Kidney glomerular epithelial cell (primary cell): Measurements from ENCODE around the gene MRPL51.

Experiments used
- DNase-seq: peaks from one replicate; lab custom pipeline; 2025; lab: John Stamatoyannopoulos, UW

MRPL51 gene

GRCh38 chr12:6492838-6493496 is at the start of gene MRPL51:
MRPL51 (minus strand) TSS chr12:6493262; CDS start chr12:6493136, 126 bp downstream.
- DNase-seq = peak; percentile 89

DNA sequence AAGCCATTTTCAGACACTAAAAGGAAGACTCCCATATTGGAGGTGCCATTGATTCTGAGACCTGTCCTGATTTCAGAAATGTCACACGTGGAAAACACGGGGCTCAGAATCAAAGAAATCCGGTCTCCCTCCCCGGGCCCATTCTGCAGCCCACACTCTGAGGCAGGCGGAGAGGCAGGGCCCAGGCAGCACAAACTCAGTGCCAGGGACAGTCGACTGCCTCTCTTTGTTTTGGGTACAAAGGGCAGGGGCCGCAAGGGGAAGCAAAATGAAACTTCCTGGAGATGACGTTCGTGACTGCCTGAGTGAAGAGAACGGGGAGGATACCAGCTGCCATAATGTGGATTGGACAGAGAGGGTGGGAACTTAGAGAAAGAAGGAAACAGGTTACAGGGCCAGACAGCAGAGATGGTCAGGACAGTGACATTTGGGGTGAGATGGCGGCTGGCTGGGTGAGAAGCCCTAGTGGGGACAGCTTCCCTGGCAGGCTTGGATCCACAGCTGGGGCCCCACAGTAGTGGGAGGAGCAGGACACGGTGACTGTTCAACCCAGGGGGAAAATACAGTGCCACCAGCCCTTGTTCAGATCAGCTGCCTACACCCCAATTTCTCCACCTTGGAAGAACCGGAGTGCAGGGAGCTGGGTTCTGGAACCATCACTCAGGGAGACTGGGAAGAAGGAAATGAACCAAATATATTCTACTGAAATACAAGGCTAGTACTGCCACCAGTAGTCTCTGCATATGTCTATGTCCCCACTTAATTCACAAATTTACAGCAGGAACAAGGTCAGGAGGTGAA is 49.3 kb upstream of the MRPL51 start:
- DNase-seq = no peak

DNA sequence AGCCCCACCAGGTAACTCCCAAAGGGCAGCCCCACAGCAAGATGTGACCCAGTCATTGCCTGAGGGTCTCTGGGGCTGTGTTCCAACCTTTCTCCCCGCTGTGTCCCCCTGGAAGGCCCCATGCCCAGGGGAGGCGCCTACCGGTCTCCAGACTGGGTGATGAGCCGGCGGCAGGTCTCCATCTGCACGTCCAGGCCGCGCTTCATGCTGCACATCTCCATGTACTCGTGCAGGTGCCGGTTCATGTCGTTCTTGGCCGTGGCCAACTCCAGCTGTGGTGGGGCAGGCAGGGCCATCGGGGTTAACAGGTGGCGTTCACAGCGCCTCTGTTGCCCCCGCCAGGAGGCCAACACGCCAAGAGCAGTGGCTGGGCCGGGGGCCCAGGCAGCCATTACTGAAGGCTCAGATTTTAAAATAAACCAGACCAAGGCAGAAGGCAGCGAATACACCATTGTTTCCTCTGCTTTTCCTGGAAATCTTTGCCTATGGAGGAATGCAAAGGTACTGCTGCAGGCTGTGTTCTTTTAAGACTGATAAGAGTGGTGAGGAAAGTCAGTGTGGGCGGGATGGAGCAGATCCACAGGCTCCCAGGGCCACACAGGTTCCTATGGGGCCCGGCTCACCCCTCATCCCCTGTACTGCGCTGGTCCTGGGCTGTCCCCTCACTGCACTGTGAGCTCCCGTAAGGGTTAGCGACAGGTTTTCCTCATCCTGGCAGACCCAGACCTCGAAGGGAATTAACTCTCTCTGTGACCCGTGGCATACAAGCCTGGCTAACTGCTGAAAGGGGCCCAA is 48.5 kb upstream of the MRPL51 start:
- no peak for DNase-seq

- DNase-seq = peak; percentile 80
Measured at GRCh38 chr12:6540181-6540877, 47.3 kb upstream of the MRPL51 start.

DNA sequence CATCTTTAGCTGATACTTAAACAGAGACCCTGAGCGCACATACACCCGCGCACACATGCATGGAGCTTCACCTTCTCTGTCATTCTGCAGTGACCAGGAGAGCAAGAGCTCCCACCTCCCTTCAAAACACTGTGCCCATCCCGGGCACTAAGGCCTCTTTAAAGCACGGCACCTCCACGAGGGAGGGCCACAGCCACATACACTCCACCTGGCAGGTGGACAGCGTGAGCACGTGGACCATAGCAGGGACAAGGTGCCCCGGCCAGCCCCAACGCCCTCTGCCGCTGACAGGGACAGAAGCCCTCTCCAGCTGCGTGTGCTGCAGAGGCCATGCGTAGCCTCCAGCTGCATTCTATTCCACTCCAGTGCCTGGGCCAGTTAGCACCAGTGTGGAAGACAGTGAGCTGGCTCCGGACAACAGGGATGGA is 46.7 kb upstream of the MRPL51 start:
- DNase-seq = no peak

- DNase-seq = no peak
Measured at GRCh38 chr12:6539314-6539682, 46.2 kb upstream of the MRPL51 start.

GRCh38 chr12:6538420-6539313 is 45.6 kb upstream of the MRPL51 start:
- DNase-seq = peak; percentile 18

DNA sequence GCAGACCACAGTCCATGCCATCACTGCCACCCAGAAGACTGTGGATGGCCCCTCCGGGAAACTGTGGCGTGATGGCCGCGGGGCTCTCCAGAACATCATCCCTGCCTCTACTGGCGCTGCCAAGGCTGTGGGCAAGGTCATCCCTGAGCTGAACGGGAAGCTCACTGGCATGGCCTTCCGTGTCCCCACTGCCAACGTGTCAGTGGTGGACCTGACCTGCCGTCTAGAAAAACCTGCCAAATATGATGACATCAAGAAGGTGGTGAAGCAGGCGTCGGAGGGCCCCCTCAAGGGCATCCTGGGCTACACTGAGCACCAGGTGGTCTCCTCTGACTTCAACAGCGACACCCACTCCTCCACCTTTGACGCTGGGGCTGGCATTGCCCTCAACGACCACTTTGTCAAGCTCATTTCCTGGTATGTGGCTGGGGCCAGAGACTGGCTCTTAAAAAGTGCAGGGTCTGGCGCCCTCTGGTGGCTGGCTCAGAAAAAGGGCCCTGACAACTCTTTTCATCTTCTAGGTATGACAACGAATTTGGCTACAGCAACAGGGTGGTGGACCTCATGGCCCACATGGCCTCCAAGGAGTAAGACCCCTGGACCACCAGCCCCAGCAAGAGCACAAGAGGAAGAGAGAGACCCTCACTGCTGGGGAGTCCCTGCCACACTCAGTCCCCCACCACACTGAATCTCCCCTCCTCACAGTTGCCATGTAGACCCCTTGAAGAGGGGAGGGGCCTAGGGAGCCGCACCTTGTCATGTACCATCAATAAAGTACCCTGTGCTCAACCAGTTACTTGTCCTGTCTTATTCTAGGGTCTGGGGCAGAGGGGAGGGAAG is 44.7 kb upstream of the MRPL51 start:
- peak; percentile 37 for DNase-seq

DNA sequence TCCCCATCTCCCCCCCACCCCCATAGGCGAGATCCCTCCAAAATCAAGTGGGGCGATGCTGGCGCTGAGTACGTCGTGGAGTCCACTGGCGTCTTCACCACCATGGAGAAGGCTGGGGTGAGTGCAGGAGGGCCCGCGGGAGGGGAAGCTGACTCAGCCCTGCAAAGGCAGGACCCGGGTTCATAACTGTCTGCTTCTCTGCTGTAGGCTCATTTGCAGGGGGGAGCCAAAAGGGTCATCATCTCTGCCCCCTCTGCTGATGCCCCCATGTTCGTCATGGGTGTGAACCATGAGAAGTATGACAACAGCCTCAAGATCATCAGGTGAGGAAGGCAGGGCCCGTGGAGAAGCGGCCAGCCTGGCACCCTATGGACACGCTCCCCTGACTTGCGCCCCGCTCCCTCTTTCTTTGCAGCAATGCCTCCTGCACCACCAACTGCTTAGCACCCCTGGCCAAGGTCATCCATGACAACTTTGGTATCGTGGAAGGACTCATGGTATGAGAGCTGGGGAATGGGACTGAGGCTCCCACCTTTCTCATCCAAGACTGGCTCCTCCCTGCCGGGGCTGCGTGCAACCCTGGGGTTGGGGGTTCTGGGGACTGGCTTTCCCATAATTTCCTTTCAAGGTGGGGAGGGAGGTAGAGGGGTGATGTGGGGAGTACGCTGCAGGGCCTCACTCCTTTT is 44.0 kb upstream of the MRPL51 start:
- no peak for DNase-seq

- DNase-seq = no peak
Measured at GRCh38 chr12:6535960-6536847, 43.1 kb upstream of the MRPL51 start.

DNA sequence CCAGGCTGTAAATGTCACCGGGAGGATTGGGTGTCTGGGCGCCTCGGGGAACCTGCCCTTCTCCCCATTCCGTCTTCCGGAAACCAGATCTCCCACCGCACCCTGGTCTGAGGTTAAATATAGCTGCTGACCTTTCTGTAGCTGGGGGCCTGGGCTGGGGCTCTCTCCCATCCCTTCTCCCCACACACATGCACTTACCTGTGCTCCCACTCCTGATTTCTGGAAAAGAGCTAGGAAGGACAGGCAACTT is 42.6 kb upstream of the MRPL51 start:
- DNase-seq = no peak

- peak; percentile 22 for DNase-seq
Measured at GRCh38 chr12:6534945-6535696, 42.1 kb upstream of the MRPL51 start.

GRCh38 chr12:6534695-6534944 is 41.6 kb upstream of the MRPL51 start:
- DNase-seq = no peak

- peak; percentile 92 for DNase-seq
Measured at GRCh38 chr12:6533923-6534694, 41.0 kb upstream of the MRPL51 start, which contains the start of gene GAPDH. GAPDH (plus strand) TSS chr12:6534517; CDS start chr12:6534833, 316 bp downstream.

GRCh38 chr12:6533653-6533922 is 40.5 kb upstream of the MRPL51 start:
- DNase-seq = no peak

- DNase-seq = peak; percentile 42
Measured at GRCh38 chr12:6532927-6533652, 40.0 kb upstream of the MRPL51 start.
